Mammary epithelial cell (primary cell): ENCODE results near the gene EPHA10.

Experiments used
- EZH2 ChIP-seq: IDR thresholded peaks from 2 replicates; pipeline ENCODE4 v1.6.1; 2012; ENCODE audit warnings: low read length, inconsistent platforms, borderline replicate concordance
- TF ChIP-seq, protein P1 (sequence below), 2 donors: IDR thresholded peaks in 1 of 2; conservative IDR thresholded peaks in 1 of 2; 2 replicates each; pipeline ENCODE4 v1.5.1; 2011 to 2012; ENCODE audit warnings: inconsistent platforms in 2 of 2, low read length in 2 of 2, mild to moderate bottlenecking in 2 of 2, control low read depth in 1 of 2, low read depth in 1 of 2; ENCODE audit not compliant: insufficient read depth in 1 of 2; ENCODE audit errors: extremely low read depth in 1 of 2

- TF ChIP-seq, protein P1, sequence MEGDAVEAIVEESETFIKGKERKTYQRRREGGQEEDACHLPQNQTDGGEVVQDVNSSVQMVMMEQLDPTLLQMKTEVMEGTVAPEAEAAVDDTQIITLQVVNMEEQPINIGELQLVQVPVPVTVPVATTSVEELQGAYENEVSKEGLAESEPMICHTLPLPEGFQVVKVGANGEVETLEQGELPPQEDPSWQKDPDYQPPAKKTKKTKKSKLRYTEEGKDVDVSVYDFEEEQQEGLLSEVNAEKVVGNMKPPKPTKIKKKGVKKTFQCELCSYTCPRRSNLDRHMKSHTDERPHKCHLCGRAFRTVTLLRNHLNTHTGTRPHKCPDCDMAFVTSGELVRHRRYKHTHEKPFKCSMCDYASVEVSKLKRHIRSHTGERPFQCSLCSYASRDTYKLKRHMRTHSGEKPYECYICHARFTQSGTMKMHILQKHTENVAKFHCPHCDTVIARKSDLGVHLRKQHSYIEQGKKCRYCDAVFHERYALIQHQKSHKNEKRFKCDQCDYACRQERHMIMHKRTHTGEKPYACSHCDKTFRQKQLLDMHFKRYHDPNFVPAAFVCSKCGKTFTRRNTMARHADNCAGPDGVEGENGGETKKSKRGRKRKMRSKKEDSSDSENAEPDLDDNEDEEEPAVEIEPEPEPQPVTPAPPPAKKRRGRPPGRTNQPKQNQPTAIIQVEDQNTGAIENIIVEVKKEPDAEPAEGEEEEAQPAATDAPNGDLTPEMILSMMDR (conservative IDR thresholded peaks at IDR 0.05 in 1 of 2, IDR thresholded peaks at IDR 0.05 in 1 of 2; ENCODE audit: extremely low read depth in 1 of 2, insufficient read depth in 1 of 2, low read depth in 1 of 2, low read length in 2 of 2), result no peak
- TF ChIP-seq EZH2, result no peak
Measured at GRCh38 chr1:37723072-37723389, 41.9 kb downstream of the EPHA10 start.
